ENCODE measurements around the gene ATP2C1. TPM values are rescaled to one million over a fixed set of nuclear protein-coding genes. Genes with fewer than 3 reads are reported as not detected.
"Not testable (repeated sequence)": the region's sequence is repeated elsewhere in the genome, so short reads cannot be mapped to it uniquely, and the experiment has no call there.

The ATP2C1 gene
- total and polyA plus RNA-seq, 2 donors from 2014 or later, result 46.8 to 102 TPM

DNA sequence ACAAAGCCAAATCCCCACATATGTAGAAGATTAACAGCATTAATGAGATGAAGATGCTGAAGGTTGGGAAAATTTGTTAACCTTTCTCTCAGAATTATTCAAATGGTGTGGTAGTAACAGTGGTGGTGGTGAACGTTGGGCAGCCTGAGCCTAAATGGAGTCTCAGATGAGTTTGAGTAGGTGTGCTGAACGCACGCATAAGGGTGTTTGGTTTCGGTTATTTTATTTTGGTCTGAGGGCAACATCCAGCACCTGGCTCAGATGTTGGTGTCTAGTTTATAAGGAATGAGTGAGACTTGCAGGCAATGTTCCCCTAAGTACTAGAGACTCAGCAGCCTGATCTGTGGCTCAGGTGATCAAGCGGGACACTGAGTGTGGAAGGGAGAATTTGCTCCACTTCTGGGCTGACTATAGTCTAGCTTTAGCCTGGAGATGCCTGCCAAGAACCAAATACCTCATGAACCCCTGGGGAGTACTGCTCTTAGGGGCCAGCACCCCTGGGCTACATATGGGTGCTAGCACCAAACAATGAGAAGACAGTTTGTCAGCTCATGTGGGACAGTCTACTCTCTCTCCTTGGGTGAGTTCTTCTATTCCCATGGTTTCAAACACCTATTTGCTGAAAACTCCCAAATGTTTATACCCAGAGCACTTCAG is 39.5 kb upstream of the ATP2C1 start:
- no peak overlapping the region for H3K27ac ChIP-seq (ENCODE audit: low read depth in 2 of 2, low read length in 2 of 2)
- peaks cover under 1 to 7% (median 3%) of the 10 kb centered on the region in 3 donors for H3K4me1 ChIP-seq (ENCODE audit: control insufficient read depth in 2 of 3, insufficient read depth in 2 of 3, low read depth in 1 of 3, low read length in 3 of 3)
- H3K9me3 ChIP-seq (ENCODE audit: control insufficient read depth in 2 of 3, insufficient read depth in 1 of 3, low read length in 3 of 3), result no peaks in the 10 kb centered on the region
- H3K4me3 ChIP-seq (ENCODE audit: low read length in 3 of 3), result no peak overlapping the region
- no peaks in the 10 kb centered on the region for H3K27me3 ChIP-seq (ENCODE audit: control insufficient read depth, insufficient read depth, low read length)
- intact Hi-C loops (cut with DNase I), result no loop called here
- no peak overlapping the region for H3K9ac ChIP-seq (ENCODE audit: low read length in 3 of 3)
- DNase-seq, result no peak
- TF ChIP-seq CTCF (IDR thresholded peaks at IDR 0.05; ENCODE audit: borderline replicate concordance, extremely low read depth, insufficient read depth), result no peak
- no peak for FAIRE-seq
- no peaks in the 10 kb centered on the region for H3K36me3 ChIP-seq (ENCODE audit: control insufficient read depth in 2 of 3, insufficient read depth in 3 of 3, low read length in 3 of 3)

- no peak overlapping the region for H3K4me3 ChIP-seq (ENCODE audit: low read length in 3 of 3)
- H3K36me3 ChIP-seq (ENCODE audit: control insufficient read depth in 2 of 3, insufficient read depth in 3 of 3, low read length in 3 of 3), result no peaks in the 10 kb centered on the region
- TF ChIP-seq CTCF (IDR thresholded peaks at IDR 0.05; ENCODE audit: borderline replicate concordance, extremely low read depth, insufficient read depth), result no peak
- intact Hi-C loops (cut with DNase I), result no loop called here
- FAIRE-seq (no peak), DNase-seq (no peak)
- no peaks in the 10 kb centered on the region for H3K4me1 ChIP-seq (ENCODE audit: control insufficient read depth in 2 of 3, insufficient read depth in 2 of 3, low read depth in 1 of 3, low read length in 3 of 3)
- no peak overlapping the region for H3K9ac ChIP-seq (ENCODE audit: low read length in 3 of 3)
- H3K27ac ChIP-seq (ENCODE audit: low read depth in 2 of 2, low read length in 2 of 2), result no peak overlapping the region
- no peaks in the 10 kb centered on the region for H3K9me3 ChIP-seq (ENCODE audit: control insufficient read depth in 2 of 3, insufficient read depth in 1 of 3, low read length in 3 of 3)
- H3K27me3 ChIP-seq (ENCODE audit: control insufficient read depth, insufficient read depth, low read length), result no peaks in the 10 kb centered on the region
Measured at GRCh38 chr3:130857336-130858026, 36.4 kb upstream of the ATP2C1 start.

- H3K9me3 ChIP-seq (ENCODE audit: control insufficient read depth in 2 of 3, insufficient read depth in 1 of 3, low read length in 3 of 3); DNase-seq; H3K27me3 ChIP-seq (ENCODE audit: control insufficient read depth, insufficient read depth, low read length); intact Hi-C loops (cut with DNase I); H3K9ac ChIP-seq (ENCODE audit: low read length in 3 of 3); H3K4me1 ChIP-seq (ENCODE audit: control insufficient read depth in 2 of 3, insufficient read depth in 2 of 3, low read depth in 1 of 3, low read length in 3 of 3); H3K27ac ChIP-seq (ENCODE audit: low read depth in 2 of 2, low read length in 2 of 2); H3K36me3 ChIP-seq (ENCODE audit: control insufficient read depth in 2 of 3, insufficient read depth in 3 of 3, low read length in 3 of 3); FAIRE-seq; H3K4me3 ChIP-seq (ENCODE audit: low read length in 3 of 3): not testable (repeated sequence)
Measured at GRCh38 chr3:130862130-130862529, 31.8 kb upstream of the ATP2C1 start.

GRCh38 chr3:130865489-130865888 is 28.4 kb upstream of the ATP2C1 start:
- no peak for TF ChIP-seq CTCF (IDR thresholded peaks at IDR 0.05; ENCODE audit: borderline replicate concordance, extremely low read depth, insufficient read depth)
- Histone ChIP-seq H3K27ac (ENCODE audit: low read depth in 2 of 2, low read length in 2 of 2) (no peak overlapping the region), H3K27me3 (ENCODE audit: control insufficient read depth, insufficient read depth, low read length) (no peaks in the 10 kb centered on the region), H3K4me3 (ENCODE audit: low read length in 3 of 3) (no peak overlapping the region), H3K9me3 (ENCODE audit: control insufficient read depth in 2 of 3, insufficient read depth in 1 of 3, low read length in 3 of 3) (no peaks in the 10 kb centered on the region), H3K9ac (ENCODE audit: low read length in 3 of 3) (no peak overlapping the region), H3K4me1 (ENCODE audit: control insufficient read depth in 2 of 3, insufficient read depth in 2 of 3, low read depth in 1 of 3, low read length in 3 of 3) (no peaks in the 10 kb centered on the region), H3K36me3 (ENCODE audit: control insufficient read depth in 2 of 3, insufficient read depth in 3 of 3, low read length in 3 of 3) (no peaks in the 10 kb centered on the region)
- DNase-seq (no peak), FAIRE-seq (no peak)
- intact Hi-C loops (cut with DNase I), result no loop called here

Data from kidney (tissue), 14 donors.